Ascending aorta (tissue), 2 donors: ENCODE data around the gene LIN7A. TPM values are rescaled to one million over a fixed set of nuclear protein-coding genes. Genes with fewer than 3 reads are reported as not detected.

ENCODE experiments used
- DNase-seq, 2 donors: peaks; one replicate each; pipeline ENCODE4 v3.0.0-alpha.2; 2019; ENCODE audit warnings: low spot score in 2 of 2
- H3K27ac ChIP-seq, 2 donors: fragments of 200-600 bp; sonication (generic); one replicate each; pipeline ENCODE4 v1.5.1; 2016 to 2017; ENCODE audit warnings: mild to moderate bottlenecking in 1 of 2
- H3K27me3 ChIP-seq: fragments of 200-600 bp; sonication (generic); one replicate; pipeline ENCODE4 v1.5.1; 2017
- H3K36me3 ChIP-seq, 2 donors: fragments of 200-600 bp; sonication (generic); one replicate each; pipeline ENCODE4 v1.5.1; 2016
- H3K4me1 ChIP-seq, 2 donors: fragments of 200-600 bp; sonication (generic); one replicate each; pipeline ENCODE4 v1.5.1; 2016 to 2017; ENCODE audit warnings: mild to moderate bottlenecking in 1 of 2
- H3K4me3 ChIP-seq, 2 donors: fragments of 200-600 bp; sonication (generic); one replicate each; pipeline ENCODE4 v1.5.1; 2016 to 2017; ENCODE audit warnings: mild to moderate bottlenecking in 1 of 2
- H3K9me3 ChIP-seq, 2 donors: fragments of 200-600 bp; sonication (generic); one replicate each; pipeline ENCODE4 v1.5.1; 2016
- intact Hi-C: fragments of 100-400 bp; cut with DNase I; formaldehyde crosslinking; loops from one replicate; pipeline ENCODE4 v1.15.1; 2023
- total RNA-seq: library from RNA; depleted of rRNA; stranded (reverse); fragments of >200 nt; gene quantifications from one replicate; pipeline ENCODE4 v1.1.0, GENCODE V29; 2016
- TF ChIP-seq, protein P1 (sequence below), 3 experiments: fragments of 200-600 bp in 2 of 3; fragments of 450-650 bp in 1 of 3; sonication (generic) in 2 of 3; IDR thresholded peaks; one replicate each; pipeline ENCODE4 v1.5.1; 2016 to 2019; ENCODE audit warnings: antibody characterized with exemption in 3 of 3, mild to moderate bottlenecking in 1 of 3, moderate library complexity in 1 of 3

The LIN7A gene
- total RNA-seq, 1 donor from 2014 or later = 4.6 TPM

GRCh38 chr12:80780746-80781145 is 157.0 kb downstream of the LIN7A start:
- no peaks in the 10 kb centered on the region for H3K27me3 ChIP-seq
- H3K9me3 ChIP-seq = no peaks in the 10 kb centered on the region
- H3K4me1 ChIP-seq = peaks cover 0 to 18% of the 10 kb centered on the region in 2 donors
- TF ChIP-seq, protein P1, sequence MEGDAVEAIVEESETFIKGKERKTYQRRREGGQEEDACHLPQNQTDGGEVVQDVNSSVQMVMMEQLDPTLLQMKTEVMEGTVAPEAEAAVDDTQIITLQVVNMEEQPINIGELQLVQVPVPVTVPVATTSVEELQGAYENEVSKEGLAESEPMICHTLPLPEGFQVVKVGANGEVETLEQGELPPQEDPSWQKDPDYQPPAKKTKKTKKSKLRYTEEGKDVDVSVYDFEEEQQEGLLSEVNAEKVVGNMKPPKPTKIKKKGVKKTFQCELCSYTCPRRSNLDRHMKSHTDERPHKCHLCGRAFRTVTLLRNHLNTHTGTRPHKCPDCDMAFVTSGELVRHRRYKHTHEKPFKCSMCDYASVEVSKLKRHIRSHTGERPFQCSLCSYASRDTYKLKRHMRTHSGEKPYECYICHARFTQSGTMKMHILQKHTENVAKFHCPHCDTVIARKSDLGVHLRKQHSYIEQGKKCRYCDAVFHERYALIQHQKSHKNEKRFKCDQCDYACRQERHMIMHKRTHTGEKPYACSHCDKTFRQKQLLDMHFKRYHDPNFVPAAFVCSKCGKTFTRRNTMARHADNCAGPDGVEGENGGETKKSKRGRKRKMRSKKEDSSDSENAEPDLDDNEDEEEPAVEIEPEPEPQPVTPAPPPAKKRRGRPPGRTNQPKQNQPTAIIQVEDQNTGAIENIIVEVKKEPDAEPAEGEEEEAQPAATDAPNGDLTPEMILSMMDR (IDR thresholded peaks at IDR 0.05) = no peak
- H3K27ac ChIP-seq = no peak overlapping the region
- H3K36me3 ChIP-seq = no peaks in the 10 kb centered on the region
- H3K4me3 ChIP-seq = no peak overlapping the region
- intact Hi-C loops = no loop called here
- no peak for DNase-seq

DNA sequence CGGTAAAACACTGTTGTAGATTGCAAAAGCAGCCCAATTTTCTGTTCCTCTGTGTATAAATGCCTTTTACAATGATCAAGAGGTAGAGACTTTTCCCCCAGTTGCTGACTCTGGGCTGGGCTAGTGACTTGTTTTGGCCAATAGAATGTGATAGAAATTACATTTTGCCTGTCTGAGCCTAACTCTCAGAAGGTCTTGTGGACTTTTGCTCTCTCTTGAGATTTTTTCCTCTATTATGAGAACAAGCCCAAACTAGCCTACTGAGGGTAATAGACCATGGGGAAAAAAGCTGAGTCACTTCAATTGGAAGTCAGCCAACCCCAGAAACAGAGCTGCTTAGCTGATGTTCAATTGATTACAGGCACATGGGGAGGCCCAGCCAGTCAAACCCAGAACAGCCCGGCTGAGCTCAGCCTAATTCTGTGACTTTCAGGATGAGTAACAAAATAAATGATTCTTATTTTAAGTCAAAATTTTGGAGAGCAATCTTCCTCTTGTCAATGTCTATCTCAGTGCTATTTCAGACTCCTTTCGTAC is 159.7 kb downstream of the LIN7A start:
- TF ChIP-seq, protein P1 (IDR thresholded peaks at IDR 0.05) = no peak
- Histone ChIP-seq H3K9me3 (no peaks in the 10 kb centered on the region), H3K4me1 (peaks cover 0 to 18% of the 10 kb centered on the region in 2 donors), H3K36me3 (no peaks in the 10 kb centered on the region), H3K27me3 (no peaks in the 10 kb centered on the region), H3K27ac (peak overlapping the region; percentile 79 to 85), H3K4me3 (no peak overlapping the region)
- intact Hi-C loops = loop anchor here (5.0 kb wide), 1 partner anchor 151 kb away; no protein-coding TSS in a partner anchor
- peak in 1 of 2 donors; percentile 79 for DNase-seq

GRCh38 chr12:80777587-80777986 is 160.1 kb downstream of the LIN7A start:
- no peaks in the 10 kb centered on the region for H3K9me3 ChIP-seq
- DNase-seq = no peak
- intact Hi-C loops = loop anchor here (5.0 kb wide), 1 partner anchor 150 kb away; no protein-coding TSS in a partner anchor
- peak overlapping the region; percentile 79 to 85 for H3K27ac ChIP-seq
- no peak overlapping the region for H3K4me3 ChIP-seq
- H3K36me3 ChIP-seq = no peaks in the 10 kb centered on the region
- no peaks in the 10 kb centered on the region for H3K27me3 ChIP-seq
- TF ChIP-seq, protein P1 (IDR thresholded peaks at IDR 0.05) = no peak
- H3K4me1 ChIP-seq = peaks cover 0 to 18% of the 10 kb centered on the region in 2 donors

- H3K4me3 ChIP-seq = no peak overlapping the region
- H3K9me3 ChIP-seq = no peaks in the 10 kb centered on the region
- H3K4me1 ChIP-seq = peaks cover 0 to 18% of the 10 kb centered on the region in 2 donors
- intact Hi-C loops = loop anchor here (5.0 kb wide), 1 partner anchor 149 kb away; no protein-coding TSS in a partner anchor
- TF ChIP-seq, protein P1 (IDR thresholded peaks at IDR 0.05) = no peak
- peak overlapping the region; percentile 79 to 85 for H3K27ac ChIP-seq
- H3K27me3 ChIP-seq = no peaks in the 10 kb centered on the region
- no peak for DNase-seq
- H3K36me3 ChIP-seq = no peaks in the 10 kb centered on the region
These were observed 161.0 kb downstream of the LIN7A start for GRCh38 chr12:80776706-80777105.

- no peak for DNase-seq
- Histone ChIP-seq H3K9me3 (no peaks in the 10 kb centered on the region), H3K4me3 (no peak overlapping the region), H3K27ac (no peak overlapping the region), H3K27me3 (no peaks in the 10 kb centered on the region), H3K4me1 (no peaks in the 10 kb centered on the region), H3K36me3 (no peaks in the 10 kb centered on the region)
- intact Hi-C loops = no loop called here
- TF ChIP-seq, protein P1 (IDR thresholded peaks at IDR 0.05) = no peak
These were observed 166.8 kb downstream of the LIN7A start for GRCh38 chr12:80770958-80771357.
